SKM-1 treated with dmso at 0.1 percent for 144 hours (cell line): ENCODE results near the gene KIFAP3.
A peak's percentile ranks its signal among the peaks of the same experiment; 100 is the strongest.
"Not testable (repeated sequence)": the region's sequence is repeated elsewhere in the genome, so short reads cannot be mapped to it uniquely, and the experiment has no call there.

Experiments
- DNase-seq: peaks from one replicate; lab custom pipeline; 2025; ENCODE audit not compliant: unreplicated experiment; lab: John Stamatoyannopoulos, UW

The KIFAP3 gene

DNA sequence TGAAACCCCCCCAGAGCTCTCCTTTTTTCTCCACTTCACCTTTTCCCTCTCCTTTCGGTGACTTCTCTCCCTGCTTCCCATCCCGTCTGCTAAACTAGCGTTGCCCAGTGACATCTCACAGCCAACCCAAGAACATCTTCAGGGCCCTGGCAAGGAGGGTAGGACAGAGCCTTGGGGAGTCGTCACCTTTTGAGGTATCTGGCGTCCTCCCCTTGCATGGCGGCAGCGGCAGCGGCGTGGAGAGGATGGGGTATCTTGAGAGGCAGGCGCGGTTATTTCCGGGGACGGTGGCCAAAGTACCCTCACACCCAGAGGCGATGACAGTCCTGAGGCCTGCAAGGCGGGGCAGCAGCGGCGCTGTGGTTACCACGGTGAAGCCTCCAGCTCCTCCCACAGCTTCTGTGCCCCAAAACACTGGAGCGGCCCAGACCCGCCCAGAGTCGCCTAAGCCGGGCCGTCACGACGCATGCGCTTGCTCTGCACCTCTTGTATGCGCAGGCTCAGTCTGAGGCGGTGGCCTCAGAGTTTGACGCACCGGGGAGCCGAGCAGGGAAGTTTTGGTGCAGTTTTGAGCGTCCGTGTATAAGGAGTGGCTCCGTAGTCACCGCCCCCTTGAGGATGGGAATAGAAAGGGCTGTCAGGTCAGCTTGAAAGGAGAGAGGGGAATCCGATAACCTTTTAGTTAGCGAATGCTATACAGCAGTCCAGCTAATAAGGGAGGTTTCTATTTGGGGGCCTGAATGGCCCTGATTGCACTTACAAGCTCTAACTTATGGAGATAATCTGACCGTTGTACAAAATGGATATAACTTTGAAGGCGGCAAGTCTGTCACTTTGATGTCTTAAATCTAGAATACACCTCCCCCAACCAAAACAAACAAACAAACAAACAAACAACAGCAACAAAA, at the start of gene KIFAP3:
Gene KIFAP3 (minus strand): TSS at position 446 of the 908 bp plus-strand sequence. CDS start 228 bp downstream, at position 218.
- DNase-seq: peak; percentile 100

DNA sequence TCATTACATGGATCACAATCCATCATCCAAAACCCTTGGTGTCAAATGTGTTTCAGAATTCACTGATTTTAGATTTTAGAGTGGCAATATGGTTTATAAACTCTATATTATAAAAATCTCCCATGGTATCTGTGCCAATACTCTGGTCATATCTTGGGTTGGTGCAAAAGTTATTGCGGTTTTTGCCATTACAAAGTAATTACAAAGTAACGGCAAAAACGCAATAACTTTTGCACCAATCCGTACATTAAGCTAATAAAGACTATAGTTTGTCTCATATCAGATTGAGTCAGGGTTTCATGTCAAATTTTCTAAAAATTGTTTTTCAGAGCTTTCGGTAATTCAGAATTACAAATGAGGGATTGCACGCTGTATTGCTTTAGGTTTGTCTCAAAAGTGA, 47.9 kb upstream of the KIFAP3 start:
- DNase-seq: no peak

DNA sequence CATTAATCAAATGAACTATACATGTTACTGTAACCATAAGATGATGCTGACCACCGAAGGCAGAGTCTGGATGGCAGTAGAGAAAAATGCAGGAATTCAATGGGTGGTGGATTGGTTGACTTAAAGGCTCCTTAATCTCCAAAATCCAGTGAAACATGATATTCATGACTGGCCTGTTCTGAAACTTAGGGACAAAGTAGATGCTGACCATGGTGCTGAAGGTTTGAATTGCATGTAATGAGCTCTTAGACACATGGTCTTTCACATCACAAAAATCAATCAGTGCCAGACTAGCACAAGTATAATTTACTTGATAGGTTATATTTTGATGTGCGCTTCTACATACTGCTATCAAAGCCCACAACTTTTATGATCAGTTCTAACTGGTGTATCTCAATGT, 40.4 kb upstream of the KIFAP3 start:
- DNase-seq: no peak

DNA sequence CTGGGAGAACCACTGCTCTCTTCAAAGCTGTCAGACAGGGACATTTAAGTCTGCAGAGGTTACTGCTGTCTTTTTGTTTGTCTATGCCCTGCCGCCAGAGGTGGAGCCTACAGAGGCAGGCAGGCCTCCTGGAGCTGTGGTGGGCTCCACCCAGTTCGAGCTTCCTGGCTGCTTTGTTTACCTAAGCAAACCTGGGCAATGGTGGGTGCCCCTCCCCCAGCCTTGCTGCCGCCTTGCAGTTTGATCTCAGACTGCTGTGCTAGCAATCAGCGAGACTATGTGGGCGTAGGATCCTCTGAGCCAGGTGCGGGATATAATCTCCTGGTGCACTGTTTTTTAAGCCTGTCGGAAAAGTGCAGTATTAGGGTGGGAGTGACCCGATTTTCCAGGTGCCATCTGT, 38.6 kb upstream of the KIFAP3 start:
- not testable (repeated sequence) for DNase-seq

DNA sequence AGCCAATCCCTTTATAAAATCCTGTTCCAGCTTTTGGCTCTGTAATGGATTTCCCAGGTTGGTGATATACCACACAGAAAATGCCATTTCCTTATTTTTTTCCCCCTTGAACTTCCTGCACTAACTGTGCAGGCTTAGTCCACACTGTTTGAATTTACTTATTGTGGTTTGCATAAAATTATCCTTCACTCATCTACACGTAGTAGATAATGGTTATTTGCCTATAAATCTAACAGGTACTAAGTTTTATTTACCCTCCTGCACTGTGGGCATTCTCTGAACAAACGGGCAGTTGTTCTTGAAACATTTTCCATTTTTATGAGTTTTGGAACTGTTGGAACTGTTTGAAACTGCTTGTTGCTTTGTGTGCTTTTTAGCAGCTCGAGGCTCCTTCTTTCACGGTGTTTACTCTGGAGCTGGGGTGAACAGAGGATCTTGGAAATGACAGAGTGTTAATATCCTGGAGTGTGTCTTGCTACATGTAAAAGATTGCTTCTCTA, 23.0 kb upstream of the KIFAP3 start:
- no peak for DNase-seq

DNA sequence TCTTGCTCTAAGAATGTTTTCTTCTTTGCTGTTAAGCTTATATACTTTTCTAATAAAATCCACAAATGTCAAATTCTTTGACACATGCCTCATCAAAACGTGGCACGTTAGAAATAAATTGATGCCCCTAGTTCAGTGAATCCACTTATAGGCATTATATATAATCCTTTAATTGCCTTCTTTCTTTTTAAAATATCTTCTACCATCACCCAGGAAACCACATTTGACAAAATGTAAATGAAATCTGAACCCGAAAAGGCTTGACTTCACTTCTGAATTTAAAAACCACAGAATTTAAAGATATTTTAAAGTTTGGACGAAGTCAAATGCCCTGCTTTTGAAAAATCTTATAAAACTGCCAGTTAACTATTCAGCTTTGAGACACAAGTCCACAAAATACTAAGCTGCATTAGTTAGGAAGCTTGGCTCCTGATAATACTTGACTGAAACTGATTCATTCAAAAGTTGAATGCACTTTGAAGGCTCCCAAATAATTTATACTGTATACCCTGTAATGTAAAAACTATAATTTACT, 22.4 kb upstream of the KIFAP3 start:
- no peak for DNase-seq

DNA sequence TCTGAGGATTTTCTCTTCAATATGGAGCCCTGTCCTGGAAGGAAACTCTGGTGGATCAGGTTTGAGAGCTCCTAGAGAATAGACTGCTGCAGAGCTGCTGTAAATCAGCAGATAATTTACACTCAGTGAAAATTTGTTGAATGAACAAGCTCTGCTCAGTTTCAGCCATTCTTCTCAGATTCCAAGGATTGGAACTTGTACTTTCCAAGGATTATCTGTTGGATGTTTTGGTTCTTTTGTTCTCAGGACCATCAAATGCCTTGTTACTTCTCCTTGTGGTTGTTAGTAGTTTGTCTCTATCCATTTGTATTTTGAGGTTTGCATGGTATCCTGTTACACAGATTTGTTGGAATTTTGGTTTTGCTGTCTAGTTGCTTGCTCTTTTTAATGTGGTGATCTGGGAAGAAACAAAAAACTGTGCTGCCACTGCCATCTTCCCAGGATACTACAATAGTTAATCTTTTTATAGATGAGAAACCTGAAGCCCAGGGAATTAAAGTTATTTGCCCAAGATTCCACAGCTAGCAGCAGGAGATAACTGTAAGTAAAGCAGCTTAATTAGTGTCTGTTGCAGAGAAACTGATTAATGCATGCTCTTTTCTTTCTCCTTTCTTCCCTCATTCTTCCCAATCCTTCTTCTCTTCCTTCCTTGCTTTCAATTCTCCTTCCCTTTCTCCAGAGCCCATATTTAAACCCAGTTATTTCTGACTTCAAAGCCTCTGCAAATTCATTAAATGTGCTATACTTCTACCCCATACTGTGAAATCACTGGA, 21.7 kb upstream of the KIFAP3 start:
- no peak for DNase-seq

DNA sequence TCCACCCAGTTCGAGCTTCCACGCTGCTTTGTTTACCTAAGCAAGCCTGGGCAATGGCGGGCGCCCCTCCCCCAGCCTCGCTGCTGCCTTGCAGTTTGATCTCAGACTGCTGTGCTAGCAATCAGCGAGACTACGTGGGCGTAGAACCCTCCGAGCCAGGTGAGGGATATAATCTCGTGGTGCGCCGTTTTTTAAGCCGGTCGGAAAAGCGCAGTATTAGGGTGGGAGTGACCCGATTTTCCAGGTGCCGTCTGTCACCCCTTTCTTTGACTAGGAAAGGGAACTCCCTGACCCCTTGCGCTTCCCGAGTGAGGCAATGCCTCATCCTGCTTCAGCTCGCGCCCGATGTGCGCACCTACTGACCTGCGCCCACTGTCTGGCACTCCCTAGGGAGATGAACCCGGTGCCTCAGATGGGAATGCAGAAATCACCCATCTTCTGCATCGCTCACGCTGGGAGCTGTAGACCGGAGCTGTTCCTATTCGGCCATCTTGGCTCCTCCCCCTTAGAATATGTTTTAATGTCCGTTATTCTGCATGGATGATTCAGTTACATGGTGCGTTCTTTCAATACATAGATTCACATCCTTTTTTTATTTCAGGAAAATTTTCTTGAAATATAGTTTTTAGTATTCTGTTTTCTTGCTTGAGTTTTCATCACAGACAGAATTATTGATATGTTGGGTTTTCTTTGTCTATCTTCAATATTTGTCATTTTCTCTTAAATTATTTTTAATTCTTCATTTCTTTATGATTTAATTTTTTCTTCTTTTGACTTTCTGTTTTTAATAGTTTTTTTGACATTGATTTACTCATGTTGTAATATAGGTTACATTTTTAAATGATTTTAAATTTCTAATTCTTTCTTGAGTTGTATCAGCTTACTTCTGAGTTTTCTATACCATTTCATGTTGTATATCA, 20.5 kb upstream of the KIFAP3 start:
- not testable (repeated sequence) for DNase-seq

DNA sequence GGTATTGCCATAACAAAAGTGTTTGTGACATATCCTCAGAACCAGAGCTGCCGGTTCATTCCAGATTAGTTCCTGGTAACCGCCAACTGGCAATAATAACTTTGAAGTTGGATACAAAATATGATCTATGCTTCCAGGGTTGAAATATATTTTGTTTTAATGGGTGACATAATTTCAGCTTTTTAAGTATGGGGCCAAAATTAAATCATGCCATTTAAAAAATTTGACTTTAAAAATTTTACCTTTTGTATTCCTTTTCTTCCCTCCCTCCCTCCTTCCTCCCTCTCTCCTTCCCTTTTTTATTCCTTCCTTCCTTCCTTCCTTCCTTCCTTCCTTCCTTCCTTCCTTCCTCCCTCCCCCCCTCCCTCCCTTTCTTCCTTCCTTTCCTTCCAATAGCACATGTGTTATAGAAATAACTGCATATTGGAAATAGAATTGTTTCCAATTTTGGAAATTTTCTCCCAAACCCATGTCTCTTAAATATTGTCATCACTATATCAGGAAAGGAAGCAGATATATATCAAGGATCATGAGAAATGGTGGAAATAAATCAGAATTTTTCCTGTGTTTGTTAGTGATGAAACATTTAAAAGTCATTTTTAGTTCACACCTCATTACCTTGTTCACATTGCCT, 12.0 kb upstream of the KIFAP3 start:
- no peak for DNase-seq

DNA sequence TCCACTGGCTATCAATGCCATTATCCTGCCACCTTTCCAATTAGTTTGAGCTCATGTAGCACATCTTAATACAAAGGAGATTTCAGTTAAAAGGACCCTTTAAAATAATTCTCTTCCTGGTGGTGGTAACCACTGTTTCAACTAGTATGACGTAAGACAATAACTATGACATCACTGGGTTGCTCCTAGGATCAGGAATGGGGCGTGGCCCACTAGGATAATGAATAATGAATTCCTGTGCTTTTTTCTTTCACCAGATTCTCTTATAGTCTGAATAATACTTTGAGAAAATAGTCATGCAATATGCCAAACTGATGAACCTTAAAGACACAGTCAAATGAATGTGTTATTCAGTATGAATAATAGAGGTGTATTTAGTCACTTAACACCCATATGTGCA, 10.6 kb upstream of the KIFAP3 start:
- no peak for DNase-seq

DNA sequence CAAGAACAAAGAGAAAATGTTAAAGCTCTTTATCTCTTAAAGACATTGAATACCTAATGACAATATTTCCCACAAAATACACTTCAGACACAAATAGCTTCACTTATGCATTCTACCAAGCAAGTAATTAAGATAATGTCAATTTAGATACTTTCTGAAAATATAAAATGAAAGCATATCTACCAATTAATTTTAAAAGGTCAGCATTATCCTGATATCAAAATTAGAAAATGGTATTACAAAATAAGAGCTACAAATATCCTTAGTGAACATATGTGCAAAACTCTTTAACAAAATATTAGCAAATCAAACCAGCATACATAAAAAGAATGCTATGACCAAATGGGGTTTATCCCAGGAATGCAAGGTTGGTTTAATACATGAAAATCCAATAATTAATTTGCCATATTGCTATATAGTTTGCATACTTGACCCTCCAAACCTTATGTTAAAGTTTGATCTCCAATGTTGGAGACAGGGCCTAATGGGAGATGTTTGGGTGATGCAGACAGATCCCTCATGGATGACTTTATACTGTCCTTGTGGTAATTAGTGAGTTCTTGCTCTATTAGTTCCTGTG, 4.2 kb upstream of the KIFAP3 start:
- DNase-seq: no peak

DNA sequence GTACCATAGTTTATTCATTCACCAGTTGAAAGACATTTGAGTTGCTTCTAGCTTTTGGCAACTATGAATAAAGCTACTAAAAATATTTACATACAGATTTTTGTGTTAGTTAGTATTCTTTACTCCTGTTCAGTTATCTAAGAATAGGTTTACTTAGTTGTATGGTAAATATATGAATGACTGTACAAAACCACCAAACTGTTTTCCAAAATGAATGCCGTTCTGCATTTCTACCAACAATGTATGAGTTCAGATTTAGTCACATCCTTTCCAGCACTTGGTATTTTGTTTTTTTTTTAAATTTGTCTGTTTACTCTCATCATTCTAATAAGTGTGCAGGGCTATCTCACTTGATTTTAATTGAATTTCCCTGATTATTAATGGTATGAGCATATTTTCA, 3.4 kb upstream of the KIFAP3 start:
- DNase-seq: no peak

DNA sequence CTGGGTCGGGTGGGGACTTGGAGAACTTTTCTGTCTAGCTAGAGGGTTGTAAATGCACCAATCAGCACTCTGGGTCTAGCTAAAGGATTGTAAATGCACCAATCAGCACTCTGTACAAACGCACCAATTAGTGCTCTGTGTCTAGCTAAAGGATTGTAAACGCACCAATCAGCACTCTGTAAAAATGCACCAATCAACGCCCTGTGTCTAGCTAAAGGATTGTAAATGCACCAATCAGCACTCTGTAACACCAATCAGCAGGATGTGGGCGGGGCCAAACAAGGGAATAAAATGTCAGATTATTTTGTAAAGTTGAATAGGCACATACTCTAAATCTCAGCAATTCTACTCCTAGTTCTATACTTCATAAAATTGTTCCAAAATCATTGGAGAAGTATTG, 2.5 kb upstream of the KIFAP3 start:
- not testable (repeated sequence) for DNase-seq

DNA sequence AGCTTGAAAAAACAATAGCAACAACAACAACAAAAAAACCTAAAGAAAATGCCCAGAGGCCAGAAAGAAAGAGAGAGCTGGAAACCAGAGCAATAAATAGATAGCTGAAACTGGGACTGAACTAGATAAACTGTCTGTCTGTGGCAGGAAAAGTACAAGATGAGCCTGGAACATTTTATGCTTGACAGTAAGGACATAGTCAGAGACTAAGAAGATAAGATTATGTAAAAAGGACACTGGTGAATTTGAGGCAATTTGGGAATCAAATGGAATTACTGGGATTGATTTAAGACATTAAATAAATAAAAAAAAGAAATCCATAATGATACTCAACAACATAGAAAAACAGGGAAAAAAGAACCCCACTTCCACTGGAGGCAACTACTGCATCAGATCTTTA, 1.7 kb upstream of the KIFAP3 start:
- no peak for DNase-seq

DNA sequence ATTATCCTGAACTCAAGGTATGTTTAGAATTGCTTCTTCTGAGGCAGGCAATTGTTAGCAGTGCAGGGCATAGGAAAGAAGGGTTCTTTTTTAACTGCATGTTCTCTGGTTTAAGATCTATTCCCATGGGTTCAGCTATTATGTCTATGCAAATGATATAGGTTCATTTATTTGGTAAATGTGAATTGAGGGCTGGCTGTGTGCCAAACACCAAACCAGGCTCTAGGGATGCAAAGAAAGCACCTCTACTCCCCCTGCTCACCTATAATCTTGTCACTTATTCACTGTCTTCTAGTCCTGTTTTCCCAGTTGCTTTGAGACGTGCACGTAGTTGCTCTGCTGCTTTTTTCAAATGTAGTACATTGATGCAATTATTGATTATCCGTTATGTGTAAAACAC, 691 bp upstream of the KIFAP3 start:
- DNase-seq: no peak

DNA sequence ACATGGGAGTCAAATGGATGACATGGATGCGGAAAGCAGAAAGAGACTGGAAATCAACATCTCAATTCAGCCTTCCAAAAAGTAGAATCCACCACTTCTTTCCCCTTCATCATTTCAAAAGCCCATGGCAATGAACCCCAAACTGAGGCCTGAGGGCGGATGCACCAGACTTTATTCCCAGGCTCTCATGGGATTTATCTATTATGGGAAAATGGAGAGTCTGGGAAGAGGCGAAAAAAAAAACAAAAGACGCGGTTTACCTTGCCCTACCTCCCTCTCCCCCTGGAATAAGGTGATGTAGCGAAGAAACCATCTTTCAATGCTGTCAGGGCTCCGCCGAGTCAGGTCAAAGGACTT, 624 bp downstream of the KIFAP3 start:
- DNase-seq: no peak

DNA sequence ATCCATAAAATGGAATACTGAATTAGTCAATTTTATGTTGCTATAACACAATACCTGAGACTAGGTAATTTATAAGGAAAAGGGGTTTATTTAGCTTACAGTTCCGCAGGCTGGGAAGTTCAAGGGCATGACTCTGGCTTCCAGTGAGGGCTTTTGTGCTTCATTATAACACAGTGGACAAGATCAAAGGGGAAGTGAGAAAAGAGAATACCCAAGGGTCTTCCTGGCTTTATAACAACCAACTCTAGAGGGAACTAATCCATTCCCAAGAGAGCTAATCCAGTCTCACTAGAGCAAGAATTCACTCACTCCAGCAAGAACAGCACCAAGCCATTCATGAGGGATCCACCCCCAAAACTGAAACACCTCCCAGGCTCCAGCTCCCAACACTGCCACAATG, 3.1 kb downstream of the KIFAP3 start:
- DNase-seq: no peak

DNA sequence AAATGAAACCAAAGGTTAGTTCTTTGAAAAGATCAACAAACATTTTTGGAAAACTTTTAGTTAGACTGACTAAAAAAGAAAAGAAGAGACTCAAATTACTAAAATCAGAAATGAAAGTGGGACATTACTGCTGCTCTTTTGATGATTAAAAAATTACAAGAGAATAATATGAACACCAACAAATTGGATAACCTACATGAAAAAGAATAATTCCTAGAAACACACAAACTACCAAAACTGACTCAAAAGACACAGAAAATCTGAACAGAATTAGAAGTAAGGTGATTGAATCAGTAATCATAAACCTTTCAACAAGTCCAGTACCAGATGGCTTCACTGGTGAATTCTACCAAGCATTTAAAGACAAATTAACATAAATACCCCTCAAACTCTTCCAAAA, 5.6 kb downstream of the KIFAP3 start:
- DNase-seq: no peak

DNA sequence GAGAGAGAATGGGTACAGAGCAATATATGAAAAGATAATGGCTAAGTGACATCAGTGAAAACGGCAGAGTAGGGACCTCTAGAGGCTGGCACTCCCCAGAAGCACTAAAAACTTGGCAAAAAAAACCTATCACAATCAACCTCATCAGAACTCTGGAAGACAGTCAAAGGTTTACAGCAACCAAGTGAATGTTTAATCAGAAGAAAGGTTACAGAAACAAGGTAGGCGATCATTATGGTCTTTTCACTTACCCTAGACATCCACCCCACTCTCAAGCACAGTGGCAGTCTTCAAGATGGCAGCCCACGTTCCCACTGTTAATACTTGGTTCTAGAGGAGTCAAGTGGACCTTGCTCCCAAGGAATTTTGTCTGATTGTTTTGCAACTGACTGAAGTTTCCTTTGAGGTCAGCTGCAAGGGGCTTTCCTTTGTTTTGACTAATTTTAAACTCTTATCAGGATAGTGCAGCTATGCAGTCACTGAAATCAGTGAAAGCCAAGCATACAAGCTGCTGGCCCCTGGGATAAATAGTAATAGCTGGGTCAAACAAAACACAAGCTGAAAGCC, 7.2 kb downstream of the KIFAP3 start:
- DNase-seq: no peak

DNA sequence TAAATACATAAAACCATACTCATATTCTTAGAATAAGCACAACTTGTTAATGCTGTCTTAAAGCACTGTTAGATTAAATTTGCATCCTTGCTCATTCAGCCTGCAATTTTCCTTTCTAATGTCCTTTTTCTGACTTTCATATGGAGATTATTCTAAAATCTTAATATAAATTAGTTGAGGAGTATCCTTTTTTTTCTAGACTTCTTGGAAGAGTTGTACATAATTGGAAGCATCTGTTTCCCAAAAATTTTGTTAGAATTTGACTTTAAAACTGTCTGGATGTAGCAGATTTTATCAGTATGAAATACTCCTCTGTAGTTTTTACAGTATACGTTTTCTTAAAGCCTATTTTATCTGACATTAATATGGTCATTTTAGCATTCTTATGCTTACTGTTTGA, 9.7 kb downstream of the KIFAP3 start:
- DNase-seq: no peak
